RWPE2 (cell line): ENCODE measurements around the gene SORCS2.

Source experiments
- ATAC-seq: fragments of 200-7000 bp; cut with Tn5 transposase; 3 replicates; pipeline ENCODE4 v1.9.1; 2021; ENCODE audit warnings: low read depth
- DNase-seq: peaks from one replicate; pipeline ENCODE4 v3.0.0-alpha.2; 2020; ENCODE audit warnings: low spot score
- H3K27ac ChIP-seq: fragments of 450-650 bp; 2 replicates; pipeline ENCODE4 v1.5.1; 2017; ENCODE audit warnings: mild to moderate bottlenecking; ENCODE audit not compliant: poor library complexity, severe bottlenecking
- H3K27me3 ChIP-seq: fragments of 250-450 bp; sonication (Bioruptor Pico); 2 replicates; pipeline ENCODE4 v1.5.1; 2021; ENCODE audit warnings: mild to moderate bottlenecking, moderate library complexity; ENCODE audit not compliant: insufficient read depth, poor library complexity, severe bottlenecking
- H3K36me3 ChIP-seq: fragments of 250-450 bp; sonication (Bioruptor Pico); 2 replicates; pipeline ENCODE4 v1.5.1; 2020; ENCODE audit warnings: low read depth, mild to moderate bottlenecking, moderate library complexity
- H3K4me1 ChIP-seq: fragments of 250-450 bp; sonication (Bioruptor Pico); 2 replicates; pipeline ENCODE4 v1.5.1; 2021; ENCODE audit warnings: mild to moderate bottlenecking, moderate library complexity; ENCODE audit not compliant: insufficient read depth, poor library complexity, severe bottlenecking
- H3K4me3 ChIP-seq: fragments of 250-450 bp; sonication (Bioruptor Pico); 2 replicates; pipeline ENCODE4 v1.5.1; 2021; ENCODE audit warnings: mild to moderate bottlenecking, moderate library complexity; ENCODE audit not compliant: severe bottlenecking
- H3K9me3 ChIP-seq: fragments of 250-450 bp; sonication (Bioruptor Pico); 2 replicates; pipeline ENCODE4 v1.5.1; 2021; ENCODE audit warnings: mild to moderate bottlenecking, moderate library complexity; ENCODE audit not compliant: severe bottlenecking
- CTCF ChIP-seq: fragments of 450-650 bp; IDR thresholded peaks from one replicate; pipeline ENCODE4 v1.5.1; 2017; ENCODE audit warnings: mild to moderate bottlenecking, moderate library complexity; ENCODE audit not compliant: poor library complexity, severe bottlenecking

SORCS2 gene

DNA sequence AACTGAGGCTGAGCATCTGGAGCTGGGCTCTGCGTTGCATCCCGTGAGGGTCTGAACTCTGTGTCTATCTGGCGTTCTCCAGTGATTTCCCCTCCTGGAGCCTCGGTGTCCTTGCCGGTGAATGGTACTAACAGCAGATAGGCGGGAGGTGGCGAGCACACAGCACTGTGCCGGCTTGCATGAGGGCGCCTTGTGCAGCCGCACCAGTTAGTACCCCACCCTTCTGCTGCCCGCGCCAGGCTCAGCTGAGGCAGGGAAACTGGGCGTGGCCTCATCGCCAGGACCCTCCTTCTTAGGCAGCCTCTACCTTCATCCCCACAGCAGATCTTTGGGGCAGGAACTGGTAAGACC is 42.7 kb downstream of the SORCS2 start:
- no peaks in the 10 kb centered on the region for H3K4me1 ChIP-seq
- H3K4me3 ChIP-seq, result no peak overlapping the region
- TF ChIP-seq CTCF, result no peak
- ATAC-seq (no peak), DNase-seq (no peak)
- no peaks in the 10 kb centered on the region for H3K36me3 ChIP-seq
- no peaks in the 10 kb centered on the region for H3K9me3 ChIP-seq
- no peak overlapping the region for H3K27ac ChIP-seq
- no peaks in the 10 kb centered on the region for H3K27me3 ChIP-seq

DNA sequence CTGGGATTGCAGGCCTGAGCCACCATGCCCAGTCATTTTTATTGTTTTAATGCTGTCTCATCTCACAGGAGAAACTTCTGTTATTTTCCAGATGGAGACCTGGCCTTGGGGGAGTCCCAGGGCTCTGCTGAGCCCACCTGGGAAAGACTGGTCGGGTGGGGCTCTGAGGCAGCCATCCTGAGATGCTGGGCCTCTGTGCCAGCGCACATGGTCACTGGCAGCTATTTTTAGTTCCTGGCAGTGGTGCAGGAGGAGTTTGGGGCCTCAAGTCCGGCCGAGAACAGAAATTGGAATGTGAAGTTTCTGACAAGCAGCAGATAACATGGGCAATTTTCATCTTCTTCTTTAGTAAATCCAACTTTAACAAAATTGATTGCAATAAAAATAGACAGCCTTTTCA is 44.5 kb downstream of the SORCS2 start:
- H3K9me3 ChIP-seq, result no peaks in the 10 kb centered on the region
- no peak for TF ChIP-seq CTCF
- no peak overlapping the region for H3K4me3 ChIP-seq
- H3K27me3 ChIP-seq, result no peaks in the 10 kb centered on the region
- no peaks in the 10 kb centered on the region for H3K36me3 ChIP-seq
- no peak overlapping the region for H3K27ac ChIP-seq
- DNase-seq, result no peak
- H3K4me1 ChIP-seq, result no peaks in the 10 kb centered on the region
- ATAC-seq, result no peak

GRCh38 chr4:7237873-7238272 is 45.5 kb downstream of the SORCS2 start:
- ATAC-seq (no peak), DNase-seq (no peak)
- no peaks in the 10 kb centered on the region for H3K27me3 ChIP-seq
- H3K36me3 ChIP-seq, result no peaks in the 10 kb centered on the region
- H3K27ac ChIP-seq, result no peak overlapping the region
- H3K4me3 ChIP-seq, result no peak overlapping the region
- H3K4me1 ChIP-seq, result no peaks in the 10 kb centered on the region
- no peak for TF ChIP-seq CTCF
- no peaks in the 10 kb centered on the region for H3K9me3 ChIP-seq

GRCh38 chr4:7238300-7238960 is 46.1 kb downstream of the SORCS2 start:
- no peak for DNase-seq
- H3K27me3 ChIP-seq, result no peaks in the 10 kb centered on the region
- TF ChIP-seq CTCF, result peak; percentile 18
- no peak for ATAC-seq
- no peaks in the 10 kb centered on the region for H3K9me3 ChIP-seq
- no peak overlapping the region for H3K4me3 ChIP-seq
- no peaks in the 10 kb centered on the region for H3K4me1 ChIP-seq
- H3K27ac ChIP-seq, result no peak overlapping the region
- H3K36me3 ChIP-seq, result no peaks in the 10 kb centered on the region

DNA sequence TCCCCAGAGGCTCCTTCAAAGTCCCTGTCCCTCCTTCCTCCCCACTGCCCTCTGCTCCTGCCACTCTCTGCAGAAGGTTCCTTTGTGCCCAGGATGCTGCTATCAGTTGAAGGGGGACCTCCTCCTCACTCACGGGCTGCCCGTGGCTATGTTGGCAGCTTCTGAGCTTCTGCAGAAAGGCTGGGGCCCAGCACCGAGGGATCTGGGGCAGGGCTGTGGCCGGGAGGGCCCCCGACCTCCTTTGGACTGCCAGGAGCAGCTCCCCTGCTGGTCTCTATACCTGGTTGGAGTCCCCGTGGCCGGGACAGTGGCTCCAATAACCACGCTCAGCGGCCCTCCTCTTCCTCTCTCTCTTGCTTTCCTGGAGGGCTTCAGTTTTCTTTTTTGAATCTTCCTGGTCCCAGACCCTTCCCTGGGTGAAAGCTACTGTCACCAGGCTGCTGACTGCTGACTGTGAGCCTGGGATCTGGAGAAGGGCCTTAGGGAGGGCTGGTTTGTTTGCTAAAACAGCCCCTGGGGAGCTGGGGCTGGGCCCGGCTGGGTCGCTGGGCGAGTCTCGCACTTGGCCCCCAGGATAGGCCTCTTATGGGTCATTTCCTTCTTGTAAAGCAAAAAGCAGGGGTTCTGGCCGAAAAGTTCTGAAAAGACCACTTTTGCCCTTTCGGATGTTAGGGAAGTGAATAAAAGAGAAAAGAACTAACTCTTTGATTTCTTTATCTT is 46.9 kb downstream of the SORCS2 start:
- H3K27ac ChIP-seq, result no peak overlapping the region
- no peak for TF ChIP-seq CTCF
- no peak for ATAC-seq

More for the DNA sequence above, 46.9 kb downstream of the SORCS2 start:
- Histone ChIP-seq H3K9me3 (no peaks in the 10 kb centered on the region), H3K36me3 (no peaks in the 10 kb centered on the region), H3K27me3 (no peaks in the 10 kb centered on the region), H3K4me1 (no peaks in the 10 kb centered on the region), H3K4me3 (no peak overlapping the region)
- no peak for DNase-seq
